GM12801 (cell line): ENCODE data around the gene DTX3.

Experiments used
- TF ChIP-seq, protein P1 (sequence below): IDR thresholded peaks from one replicate; pipeline ENCODE4 v1.5.1; 2011; ENCODE audit warnings: control low read depth; ENCODE audit not compliant: insufficient read length; ENCODE audit errors: extremely low read depth

DTX3 gene

DNA sequence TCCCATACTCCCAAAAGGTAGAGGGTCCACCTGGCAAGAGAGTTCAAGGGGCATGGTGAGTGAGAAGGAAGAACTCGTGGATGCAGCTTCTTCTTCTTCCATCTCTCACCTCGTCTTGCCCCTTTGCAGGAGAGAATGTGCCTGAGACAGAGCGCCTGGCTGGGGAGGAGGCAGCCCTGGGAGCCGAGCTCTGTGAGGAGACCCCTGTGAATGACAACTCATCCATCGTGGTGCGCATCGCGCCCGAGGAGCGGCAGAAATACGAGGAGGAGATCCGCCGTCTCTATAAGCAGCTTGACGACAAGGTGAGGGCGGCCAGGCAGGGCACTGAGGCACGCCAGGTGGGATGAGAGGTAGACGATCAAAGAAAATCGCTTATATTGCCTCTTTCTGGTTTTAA, 34.8 kb upstream of the DTX3 start:
- TF ChIP-seq, protein P1, sequence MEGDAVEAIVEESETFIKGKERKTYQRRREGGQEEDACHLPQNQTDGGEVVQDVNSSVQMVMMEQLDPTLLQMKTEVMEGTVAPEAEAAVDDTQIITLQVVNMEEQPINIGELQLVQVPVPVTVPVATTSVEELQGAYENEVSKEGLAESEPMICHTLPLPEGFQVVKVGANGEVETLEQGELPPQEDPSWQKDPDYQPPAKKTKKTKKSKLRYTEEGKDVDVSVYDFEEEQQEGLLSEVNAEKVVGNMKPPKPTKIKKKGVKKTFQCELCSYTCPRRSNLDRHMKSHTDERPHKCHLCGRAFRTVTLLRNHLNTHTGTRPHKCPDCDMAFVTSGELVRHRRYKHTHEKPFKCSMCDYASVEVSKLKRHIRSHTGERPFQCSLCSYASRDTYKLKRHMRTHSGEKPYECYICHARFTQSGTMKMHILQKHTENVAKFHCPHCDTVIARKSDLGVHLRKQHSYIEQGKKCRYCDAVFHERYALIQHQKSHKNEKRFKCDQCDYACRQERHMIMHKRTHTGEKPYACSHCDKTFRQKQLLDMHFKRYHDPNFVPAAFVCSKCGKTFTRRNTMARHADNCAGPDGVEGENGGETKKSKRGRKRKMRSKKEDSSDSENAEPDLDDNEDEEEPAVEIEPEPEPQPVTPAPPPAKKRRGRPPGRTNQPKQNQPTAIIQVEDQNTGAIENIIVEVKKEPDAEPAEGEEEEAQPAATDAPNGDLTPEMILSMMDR, result no peak

DNA sequence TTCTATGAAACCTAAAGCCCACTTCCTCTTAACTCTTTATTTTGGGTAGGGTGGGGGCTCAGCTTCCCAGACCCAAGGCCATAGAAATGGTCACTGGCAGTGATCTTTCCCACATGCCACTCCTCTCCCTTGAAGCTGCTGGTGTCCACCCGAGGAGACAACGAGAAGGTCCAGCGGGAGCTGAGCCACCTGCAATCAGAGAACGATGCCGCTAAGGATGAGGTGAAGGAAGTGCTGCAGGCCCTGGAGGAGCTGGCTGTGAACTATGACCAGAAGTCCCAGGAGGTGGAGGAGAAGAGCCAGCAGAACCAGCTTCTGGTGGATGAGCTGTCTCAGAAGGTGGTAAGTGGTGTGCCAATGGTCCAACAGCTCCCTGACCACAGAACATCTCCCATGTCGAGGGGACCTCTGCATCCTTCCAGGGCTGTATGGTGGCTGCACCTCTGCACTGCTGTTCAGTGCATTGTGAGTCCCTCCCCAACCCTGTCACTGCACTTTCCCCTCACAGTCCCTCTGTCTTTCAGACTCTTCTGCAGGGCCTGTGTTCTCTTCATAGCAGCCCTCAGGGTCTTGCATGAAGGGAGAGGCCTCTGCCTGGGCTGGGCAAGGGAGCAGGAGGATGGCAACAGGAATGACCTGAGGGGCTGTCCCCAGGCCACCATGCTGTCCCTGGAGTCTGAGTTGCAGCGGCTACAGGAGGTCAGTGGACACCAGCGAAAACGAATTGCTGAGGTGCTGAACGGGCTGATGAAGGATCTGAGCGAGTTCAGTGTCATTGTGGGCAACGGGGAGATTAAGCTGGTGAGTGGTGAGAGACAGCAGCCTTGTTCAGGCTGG, 32.5 kb upstream of the DTX3 start:
- TF ChIP-seq, protein P1, result no peak

DNA sequence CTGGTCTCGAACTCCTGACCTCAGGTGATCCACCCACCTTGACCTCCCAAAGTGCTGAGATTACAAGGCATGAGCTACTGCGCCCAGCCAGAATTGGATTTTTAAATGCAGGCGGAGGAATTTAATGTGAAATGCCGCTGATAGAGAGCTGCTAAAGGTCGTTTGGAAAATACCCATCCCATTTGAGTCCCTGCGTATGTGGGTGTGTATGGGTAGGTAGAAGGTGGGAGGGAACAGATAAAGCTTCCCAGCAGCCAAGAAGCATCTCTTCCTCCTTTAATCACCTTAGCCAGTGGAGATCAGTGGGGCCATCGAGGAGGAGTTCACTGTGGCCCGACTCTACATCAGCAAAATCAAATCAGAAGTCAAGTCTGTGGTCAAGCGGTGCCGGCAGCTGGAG, 29.8 kb upstream of the DTX3 start:
- TF ChIP-seq, protein P1, result no peak

GRCh38 chr12:57575771-57576612, 28.6 kb upstream of the DTX3 start:
- TF ChIP-seq, protein P1, result no peak

GRCh38 chr12:57576613-57577160, 27.9 kb upstream of the DTX3 start:
- TF ChIP-seq, protein P1, result no peak

DNA sequence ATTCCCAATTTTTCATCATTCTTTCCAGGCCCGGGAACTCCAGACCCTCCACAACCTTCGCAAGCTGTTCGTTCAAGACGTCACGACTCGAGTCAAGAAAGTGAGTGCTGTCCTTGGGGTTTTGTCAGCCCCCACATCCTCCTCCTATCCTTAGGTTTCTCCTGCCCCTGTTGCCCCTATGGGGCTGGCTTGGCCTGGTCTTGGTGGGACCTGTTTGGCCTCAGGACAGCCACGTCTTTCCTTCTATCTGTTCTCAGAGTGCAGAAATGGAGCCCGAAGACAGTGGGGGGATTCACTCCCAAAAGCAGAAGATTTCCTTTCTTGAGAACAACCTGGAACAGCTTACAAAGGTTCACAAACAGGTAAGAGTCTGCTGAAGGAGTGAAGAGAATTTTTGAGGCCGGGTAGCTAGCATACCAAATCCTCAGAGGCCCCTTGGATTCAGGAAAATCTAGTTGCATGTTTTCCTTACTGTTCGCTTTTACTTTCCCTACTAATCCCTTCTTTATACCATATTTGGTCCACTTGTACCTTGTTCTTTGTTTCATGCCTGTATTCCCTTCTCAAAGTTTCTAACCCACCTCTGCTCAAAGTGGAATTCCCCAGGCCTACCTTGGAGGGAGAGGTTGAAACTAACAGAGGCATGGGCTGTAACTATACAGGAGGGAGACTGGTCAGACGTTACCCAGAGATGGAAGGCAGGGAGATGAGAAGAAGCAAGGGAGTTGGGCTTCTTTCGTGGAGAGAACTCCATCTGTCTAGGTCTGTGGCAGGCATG, 26.5 kb upstream of the DTX3 start:
- TF ChIP-seq, protein P1, result no peak
